Measurements from ENCODE around the gene ZNF594. TPM values are rescaled to one million over a fixed set of nuclear protein-coding genes. Genes with fewer than 3 reads are reported as not detected.

The ZNF594 gene
- total RNA-seq, 2 donors from 2014 or later, result 4.7 to 4.8 TPM

DNA sequence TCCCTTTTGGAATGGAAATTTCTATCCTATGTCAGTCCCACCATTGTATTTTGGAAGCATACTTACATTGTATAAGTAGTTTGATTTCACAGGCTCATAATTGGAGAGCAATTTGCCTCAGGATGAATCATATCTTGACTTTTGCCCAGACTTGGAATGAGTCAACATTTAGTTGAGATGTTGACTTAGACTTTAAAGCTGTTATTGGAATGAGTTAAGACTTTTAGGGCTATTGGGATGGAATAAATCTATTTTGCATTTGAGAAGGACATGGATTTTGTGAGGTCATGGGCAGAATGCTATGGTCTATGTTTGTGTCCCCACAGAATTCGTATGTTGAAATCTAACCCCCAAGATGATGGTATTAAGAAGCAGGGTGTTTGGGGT is 12.2 kb upstream of the ZNF594 start:
- H3K27me3 ChIP-seq, result no peaks in the 10 kb centered on the region
- H3K9me3 ChIP-seq, result no peaks in the 10 kb centered on the region
- no peak overlapping the region for H3K4me3 ChIP-seq
- no peaks in the 10 kb centered on the region for H3K36me3 ChIP-seq
- no peak for TF ChIP-seq CTCF (IDR thresholded peaks at IDR 0.05)
- no peak for DNase-seq (ENCODE audit: low spot score)
- no peak overlapping the region for H3K27ac ChIP-seq
- H3K4me1 ChIP-seq, result no peaks in the 10 kb centered on the region

DNA sequence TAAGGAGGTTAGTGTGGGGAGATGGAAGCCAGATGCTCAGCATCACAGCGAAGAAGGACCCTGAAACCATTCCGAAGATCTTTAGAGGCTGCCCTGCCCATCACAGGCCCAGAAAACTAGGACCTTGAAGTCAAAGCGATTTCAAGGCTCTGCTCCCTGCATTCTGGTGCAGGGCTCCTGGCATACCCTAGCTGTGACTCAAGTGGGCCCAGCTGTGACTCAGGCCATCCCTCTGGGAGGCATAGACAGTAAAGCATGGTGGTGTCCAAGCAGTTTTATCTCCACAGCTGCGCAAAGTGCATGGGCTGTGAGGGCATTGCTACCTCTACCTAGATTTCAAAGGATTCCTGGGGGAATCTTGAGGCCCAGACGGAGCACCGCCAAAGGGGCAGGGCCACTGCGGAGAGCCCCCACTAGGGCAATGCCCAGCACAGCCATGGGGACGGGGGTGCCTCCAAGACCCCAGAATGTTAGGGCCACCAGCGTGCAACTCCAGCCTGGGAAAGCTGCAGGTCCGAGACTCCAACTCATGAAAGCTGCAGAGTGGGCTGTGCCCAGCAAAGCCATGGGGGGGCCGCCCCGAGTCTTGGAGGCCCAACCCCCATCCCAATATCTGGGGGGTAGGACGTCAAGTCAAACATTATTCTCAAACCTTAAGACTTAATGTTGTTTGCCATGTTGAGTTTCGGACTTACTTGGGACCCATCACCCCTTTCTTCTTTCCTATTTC is 11.7 kb upstream of the ZNF594 start:
- no peak for DNase-seq (ENCODE audit: low spot score)
- H3K9me3 ChIP-seq, result no peaks in the 10 kb centered on the region
- no peaks in the 10 kb centered on the region for H3K4me1 ChIP-seq
- H3K36me3 ChIP-seq, result no peaks in the 10 kb centered on the region
- H3K27ac ChIP-seq, result no peak overlapping the region
- TF ChIP-seq CTCF (IDR thresholded peaks at IDR 0.05), result no peak
- no peak overlapping the region for H3K4me3 ChIP-seq
- H3K27me3 ChIP-seq, result no peaks in the 10 kb centered on the region

DNA sequence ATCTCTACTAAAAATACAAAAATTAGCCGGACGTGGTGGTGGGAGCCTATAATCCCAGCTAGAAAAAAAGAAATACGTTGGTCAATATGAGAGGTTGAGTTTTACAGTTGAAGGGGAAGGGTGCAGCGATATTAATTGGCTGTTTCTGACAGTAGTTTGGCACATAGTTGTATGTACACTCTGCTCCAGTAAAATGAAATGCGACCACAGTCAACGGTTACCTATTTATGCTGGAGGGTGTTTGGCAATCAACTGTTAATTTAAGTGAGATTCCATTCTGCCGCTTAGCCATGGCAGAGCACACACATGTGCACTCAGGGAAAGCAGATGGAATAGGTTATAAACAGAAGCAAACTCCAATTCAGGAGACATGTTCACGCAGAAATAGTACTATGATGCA is 9.3 kb upstream of the ZNF594 start:
- TF ChIP-seq CTCF (IDR thresholded peaks at IDR 0.05), result no peak

GRCh38 chr17:5200360-5200759 is 8.7 kb upstream of the ZNF594 start:
- Histone ChIP-seq H3K9me3 (no peaks in the 10 kb centered on the region), H3K27ac (no peak overlapping the region), H3K4me1 (no peaks in the 10 kb centered on the region), H3K4me3 (no peak overlapping the region), H3K36me3 (no peaks in the 10 kb centered on the region), H3K27me3 (no peaks in the 10 kb centered on the region)
- no peak for DNase-seq (ENCODE audit: low spot score)
- TF ChIP-seq CTCF (IDR thresholded peaks at IDR 0.05), result no peak

More for the DNA sequence above, 9.3 kb upstream of the ZNF594 start:
- Histone ChIP-seq H3K4me3 (no peak overlapping the region), H3K36me3 (no peaks in the 10 kb centered on the region), H3K9me3 (no peaks in the 10 kb centered on the region), H3K27ac (no peak overlapping the region), H3K27me3 (no peaks in the 10 kb centered on the region), H3K4me1 (no peaks in the 10 kb centered on the region)
- no peak for DNase-seq (ENCODE audit: low spot score)

- no peak for TF ChIP-seq CTCF (IDR thresholded peaks at IDR 0.05)
- H3K27me3 ChIP-seq, result no peaks in the 10 kb centered on the region
- H3K27ac ChIP-seq, result no peak overlapping the region
- DNase-seq (ENCODE audit: low spot score), result no peak
- H3K36me3 ChIP-seq, result no peaks in the 10 kb centered on the region
- H3K4me3 ChIP-seq, result no peak overlapping the region
- H3K4me1 ChIP-seq, result no peaks in the 10 kb centered on the region
- H3K9me3 ChIP-seq, result no peaks in the 10 kb centered on the region
Measured at GRCh38 chr17:5198472-5198871, 6.8 kb upstream of the ZNF594 start.

GRCh38 chr17:5194346-5194745 is 2.7 kb upstream of the ZNF594 start:
- H3K4me3 ChIP-seq, result no peak overlapping the region
- H3K4me1 ChIP-seq, result peaks cover 0 to 21% of the 10 kb centered on the region in 2 donors
- no peaks in the 10 kb centered on the region for H3K9me3 ChIP-seq
- TF ChIP-seq CTCF (IDR thresholded peaks at IDR 0.05), result no peak
- H3K36me3 ChIP-seq, result no peaks in the 10 kb centered on the region
- no peak overlapping the region for H3K27ac ChIP-seq
- DNase-seq (ENCODE audit: low spot score), result no peak
- H3K27me3 ChIP-seq, result no peaks in the 10 kb centered on the region
